HEK293 (cell line): Measurements from ENCODE around the gene CPSF2.

Experiments
- BCL11A ChIP-seq: fragments of 450-650 bp; formaldehyde crosslinking; IDR thresholded peaks from 2 replicates; pipeline ENCODE4 v1.5.1; 2016; ENCODE audit warnings: low read depth, missing biosample characterization, missing genetic modification characterization
- FEZF1 ChIP-seq: fragments of 450-650 bp; formaldehyde crosslinking; IDR thresholded peaks from 2 replicates; pipeline ENCODE4 v1.5.1; 2016; ENCODE audit warnings: missing biosample characterization, missing genetic modification characterization
- KLF9 ChIP-seq: fragments of 450-650 bp; formaldehyde crosslinking; IDR thresholded peaks from 2 replicates; pipeline ENCODE4 v1.5.1; 2016; ENCODE audit warnings: missing biosample characterization, missing genetic modification characterization, low read depth
- OVOL3 ChIP-seq: fragments of 450-650 bp; formaldehyde crosslinking; IDR thresholded peaks from 2 replicates; pipeline ENCODE4 v1.5.1; 2016; ENCODE audit warnings: missing biosample characterization, missing genetic modification characterization
- SETDB1 ChIP-seq: IDR thresholded peaks from one replicate; pipeline ENCODE4 v1.6.1; 2017; ENCODE audit warnings: mild to moderate bottlenecking, low read length, moderate library complexity, mixed read lengths; ENCODE audit not compliant: insufficient read length
- SP2 ChIP-seq: fragments of 450-650 bp; formaldehyde crosslinking; IDR thresholded peaks from 2 replicates; pipeline ENCODE4 v1.5.1; 2016; ENCODE audit warnings: missing biosample characterization, missing genetic modification characterization
- SP3 ChIP-seq: fragments of 450-650 bp; formaldehyde crosslinking; IDR thresholded peaks from 2 replicates; pipeline ENCODE4 v1.5.1; 2016; ENCODE audit warnings: missing biosample characterization, missing genetic modification characterization
- ZFP41 ChIP-seq: fragments of 450-650 bp; formaldehyde crosslinking; IDR thresholded peaks from 2 replicates; pipeline ENCODE4 v1.5.1; 2016; ENCODE audit warnings: missing biosample characterization, missing genetic modification characterization, borderline replicate concordance
- ZFP69B ChIP-seq: fragments of 450-650 bp; formaldehyde crosslinking; IDR thresholded peaks from 2 replicates; pipeline ENCODE4 v1.5.1; 2016; ENCODE audit warnings: missing biosample characterization, missing genetic modification characterization
- ZNF169 ChIP-seq: fragments of 450-650 bp; formaldehyde crosslinking; IDR thresholded peaks from 2 replicates; pipeline ENCODE4 v1.5.1; 2016; ENCODE audit warnings: missing biosample characterization, missing genetic modification characterization
- ZNF354C ChIP-seq: fragments of 450-650 bp; formaldehyde crosslinking; IDR thresholded peaks from 2 replicates; pipeline ENCODE4 v1.5.1; 2016; ENCODE audit warnings: missing biosample characterization, missing genetic modification characterization, low read depth, borderline replicate concordance
- ZNF37A ChIP-seq: fragments of 450-650 bp; IDR thresholded peaks from 2 replicates; pipeline ENCODE4 v1.5.1; 2018; ENCODE audit warnings: missing biosample characterization, missing genetic modification characterization
- ZNF449 ChIP-seq: fragments of 450-650 bp; formaldehyde crosslinking; IDR thresholded peaks from 2 replicates; pipeline ENCODE4 v1.5.1; 2017; ENCODE audit warnings: missing biosample characterization, mild to moderate bottlenecking, missing genetic modification characterization, moderate library complexity
- ZNF473 ChIP-seq: fragments of 450-650 bp; formaldehyde crosslinking; IDR thresholded peaks from 2 replicates; pipeline ENCODE4 v1.5.1; 2017; ENCODE audit warnings: missing biosample characterization, missing genetic modification characterization
- ZNF48 ChIP-seq: fragments of 450-650 bp; formaldehyde crosslinking; IDR thresholded peaks from 2 replicates; pipeline ENCODE4 v1.5.1; 2016; ENCODE audit warnings: missing biosample characterization, missing genetic modification characterization
- ZNF530 ChIP-seq: fragments of 450-650 bp; formaldehyde crosslinking; IDR thresholded peaks from 2 replicates; pipeline ENCODE4 v1.5.1; 2016; ENCODE audit warnings: low read depth, missing biosample characterization, missing genetic modification characterization
- ZNF555 ChIP-seq: fragments of 450-650 bp; formaldehyde crosslinking; conservative IDR thresholded peaks from 2 replicates; pipeline ENCODE4 v1.5.1; 2017; ENCODE audit warnings: missing biosample characterization, mild to moderate bottlenecking, missing genetic modification characterization, inconsistent platforms
- ZNF560 ChIP-seq: fragments of 450-650 bp; formaldehyde crosslinking; IDR thresholded peaks from 2 replicates; pipeline ENCODE4 v1.5.1; 2017; ENCODE audit warnings: missing biosample characterization, missing genetic modification characterization, borderline replicate concordance
- ZNF585B ChIP-seq: fragments of 450-650 bp; formaldehyde crosslinking; IDR thresholded peaks from 2 replicates; pipeline ENCODE4 v1.5.1; 2016; ENCODE audit warnings: missing biosample characterization, missing genetic modification characterization
- ZNF624 ChIP-seq: fragments of 450-650 bp; formaldehyde crosslinking; IDR thresholded peaks from 2 replicates; pipeline ENCODE4 v1.5.1; 2017; ENCODE audit warnings: missing biosample characterization, missing genetic modification characterization
- ZNF76 ChIP-seq: fragments of 450-650 bp; formaldehyde crosslinking; IDR thresholded peaks from 2 replicates; pipeline ENCODE4; 2016; ENCODE audit warnings: low read depth, missing biosample characterization, missing genetic modification characterization, borderline replicate concordance
- ZSCAN23 ChIP-seq: fragments of 450-650 bp; formaldehyde crosslinking; IDR thresholded peaks from 2 replicates; pipeline ENCODE4 v1.5.1; 2016; ENCODE audit warnings: missing biosample characterization, missing genetic modification characterization
- TF ChIP-seq, protein P1 (sequence below): fragments of 450-650 bp; formaldehyde crosslinking; IDR thresholded peaks from 2 replicates; pipeline ENCODE4 v1.5.1; 2017; ENCODE audit warnings: missing biosample characterization, missing genetic modification characterization
- TF ChIP-seq, protein P2 (sequence below): fragments of 450-650 bp; formaldehyde crosslinking; IDR thresholded peaks from 2 replicates; pipeline ENCODE4 v1.5.1; 2016; ENCODE audit warnings: missing biosample characterization, missing genetic modification characterization
- TF ChIP-seq, protein P3 (sequence below): fragments of 450-650 bp; formaldehyde crosslinking; IDR thresholded peaks from 2 replicates; pipeline ENCODE4 v1.5.0; 2017; ENCODE audit warnings: missing biosample characterization, missing genetic modification characterization, borderline replicate concordance
- TF ChIP-seq, protein P4 (sequence below): fragments of 450-650 bp; formaldehyde crosslinking; IDR thresholded peaks from 2 replicates; pipeline ENCODE4 v1.5.1; 2017; ENCODE audit warnings: missing biosample characterization, missing genetic modification characterization
- TF ChIP-seq, protein P5 (sequence below): fragments of 450-650 bp; formaldehyde crosslinking; IDR thresholded peaks from 2 replicates; pipeline ENCODE4 v1.5.1; 2016; ENCODE audit warnings: missing biosample characterization, missing genetic modification characterization
- TF ChIP-seq, protein P6 (sequence below): fragments of 450-650 bp; formaldehyde crosslinking; IDR thresholded peaks from 2 replicates; pipeline ENCODE4 v1.5.1; 2016; ENCODE audit warnings: missing biosample characterization, missing genetic modification characterization

Gene CPSF2

DNA sequence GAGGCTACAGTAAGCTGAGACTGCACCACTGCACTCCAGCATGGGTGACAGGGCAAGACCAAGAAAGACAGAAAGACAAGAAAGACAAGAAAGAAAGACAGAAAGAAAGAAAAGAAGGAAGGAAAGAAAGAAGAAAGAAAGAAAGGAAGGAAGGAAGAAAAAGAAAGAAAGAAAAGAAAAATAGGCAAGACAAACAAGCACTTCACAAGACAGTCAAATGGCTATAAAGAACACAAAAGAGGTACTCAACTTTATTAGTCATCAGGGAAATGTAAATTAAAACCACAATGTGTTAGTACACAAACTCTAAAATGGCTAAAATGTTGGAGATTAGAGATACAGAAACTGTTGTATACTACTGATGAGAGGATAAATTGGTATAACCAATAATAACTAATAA is 22.0 kb upstream of the CPSF2 start (continued):
- no peak for TF ChIP-seq OVOL3 (tag by site-specific recombination)
- TF ChIP-seq, protein P1, sequence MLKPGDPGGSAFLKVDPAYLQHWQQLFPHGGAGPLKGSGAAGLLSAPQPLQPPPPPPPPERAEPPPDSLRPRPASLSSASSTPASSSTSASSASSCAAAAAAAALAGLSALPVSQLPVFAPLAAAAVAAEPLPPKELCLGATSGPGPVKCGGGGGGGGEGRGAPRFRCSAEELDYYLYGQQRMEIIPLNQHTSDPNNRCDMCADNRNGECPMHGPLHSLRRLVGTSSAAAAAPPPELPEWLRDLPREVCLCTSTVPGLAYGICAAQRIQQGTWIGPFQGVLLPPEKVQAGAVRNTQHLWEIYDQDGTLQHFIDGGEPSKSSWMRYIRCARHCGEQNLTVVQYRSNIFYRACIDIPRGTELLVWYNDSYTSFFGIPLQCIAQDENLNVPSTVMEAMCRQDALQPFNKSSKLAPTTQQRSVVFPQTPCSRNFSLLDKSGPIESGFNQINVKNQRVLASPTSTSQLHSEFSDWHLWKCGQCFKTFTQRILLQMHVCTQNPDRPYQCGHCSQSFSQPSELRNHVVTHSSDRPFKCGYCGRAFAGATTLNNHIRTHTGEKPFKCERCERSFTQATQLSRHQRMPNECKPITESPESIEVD (tag by site-specific recombination) = peak; percentile 10; the same call in 1 of the 2 replicates
- TF ChIP-seq, protein P2, sequence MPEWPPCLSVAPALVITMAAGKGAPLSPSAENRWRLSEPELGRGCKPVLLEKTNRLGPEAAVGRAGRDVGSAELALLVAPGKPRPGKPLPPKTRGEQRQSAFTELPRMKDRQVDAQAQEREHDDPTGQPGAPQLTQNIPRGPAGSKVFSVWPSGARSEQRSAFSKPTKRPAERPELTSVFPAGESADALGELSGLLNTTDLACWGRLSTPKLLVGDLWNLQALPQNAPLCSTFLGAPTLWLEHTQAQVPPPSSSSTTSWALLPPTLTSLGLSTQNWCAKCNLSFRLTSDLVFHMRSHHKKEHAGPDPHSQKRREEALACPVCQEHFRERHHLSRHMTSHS (tag by site-specific recombination) = no peak
- no peak for TF ChIP-seq ZNF37A (tag by site-specific recombination)
- TF ChIP-seq ZNF624 = no peak
- TF ChIP-seq ZFP41 (tag by site-specific recombination) = no peak
- TF ChIP-seq ZSCAN23 (tag by site-specific recombination) = no peak
- TF ChIP-seq, protein P3, sequence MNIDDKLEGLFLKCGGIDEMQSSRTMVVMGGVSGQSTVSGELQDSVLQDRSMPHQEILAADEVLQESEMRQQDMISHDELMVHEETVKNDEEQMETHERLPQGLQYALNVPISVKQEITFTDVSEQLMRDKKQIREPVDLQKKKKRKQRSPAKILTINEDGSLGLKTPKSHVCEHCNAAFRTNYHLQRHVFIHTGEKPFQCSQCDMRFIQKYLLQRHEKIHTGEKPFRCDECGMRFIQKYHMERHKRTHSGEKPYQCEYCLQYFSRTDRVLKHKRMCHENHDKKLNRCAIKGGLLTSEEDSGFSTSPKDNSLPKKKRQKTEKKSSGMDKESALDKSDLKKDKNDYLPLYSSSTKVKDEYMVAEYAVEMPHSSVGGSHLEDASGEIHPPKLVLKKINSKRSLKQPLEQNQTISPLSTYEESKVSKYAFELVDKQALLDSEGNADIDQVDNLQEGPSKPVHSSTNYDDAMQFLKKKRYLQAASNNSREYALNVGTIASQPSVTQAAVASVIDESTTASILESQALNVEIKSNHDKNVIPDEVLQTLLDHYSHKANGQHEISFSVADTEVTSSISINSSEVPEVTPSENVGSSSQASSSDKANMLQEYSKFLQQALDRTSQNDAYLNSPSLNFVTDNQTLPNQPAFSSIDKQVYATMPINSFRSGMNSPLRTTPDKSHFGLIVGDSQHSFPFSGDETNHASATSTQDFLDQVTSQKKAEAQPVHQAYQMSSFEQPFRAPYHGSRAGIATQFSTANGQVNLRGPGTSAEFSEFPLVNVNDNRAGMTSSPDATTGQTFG (tag by site-specific recombination) = no peak
- TF ChIP-seq FEZF1 = peak; percentile 88
- TF ChIP-seq ZNF555 (tag by site-specific recombination) = no peak
- no peak for TF ChIP-seq ZNF473 (tag by site-specific recombination)
- TF ChIP-seq ZNF560 (tag by site-specific recombination) = no peak
- no peak for TF ChIP-seq ZNF169 (tag by site-specific recombination)
- 0 out of 2 replicates have a peak, but pooled peaks have one; percentile 23 for TF ChIP-seq BCL11A (tag by site-specific recombination)
- no peak for TF ChIP-seq SETDB1
- no peak for TF ChIP-seq ZNF585B (tag by site-specific recombination)
- TF ChIP-seq, protein P4, sequence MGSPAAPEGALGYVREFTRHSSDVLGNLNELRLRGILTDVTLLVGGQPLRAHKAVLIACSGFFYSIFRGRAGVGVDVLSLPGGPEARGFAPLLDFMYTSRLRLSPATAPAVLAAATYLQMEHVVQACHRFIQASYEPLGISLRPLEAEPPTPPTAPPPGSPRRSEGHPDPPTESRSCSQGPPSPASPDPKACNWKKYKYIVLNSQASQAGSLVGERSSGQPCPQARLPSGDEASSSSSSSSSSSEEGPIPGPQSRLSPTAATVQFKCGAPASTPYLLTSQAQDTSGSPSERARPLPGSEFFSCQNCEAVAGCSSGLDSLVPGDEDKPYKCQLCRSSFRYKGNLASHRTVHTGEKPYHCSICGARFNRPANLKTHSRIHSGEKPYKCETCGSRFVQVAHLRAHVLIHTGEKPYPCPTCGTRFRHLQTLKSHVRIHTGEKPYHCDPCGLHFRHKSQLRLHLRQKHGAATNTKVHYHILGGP (tag by site-specific recombination) = no peak
- no peak for TF ChIP-seq KLF9 (tag by site-specific recombination)
- TF ChIP-seq ZNF449 (tag by site-specific recombination) = no peak
- no peak for TF ChIP-seq SP3 (tag by site-specific recombination)
- TF ChIP-seq ZFP69B = no peak
- TF ChIP-seq SP2 (tag by site-specific recombination) = no peak
- no peak for TF ChIP-seq ZNF354C (tag by site-specific recombination)
- TF ChIP-seq ZNF48 = no peak
- TF ChIP-seq, protein P5, sequence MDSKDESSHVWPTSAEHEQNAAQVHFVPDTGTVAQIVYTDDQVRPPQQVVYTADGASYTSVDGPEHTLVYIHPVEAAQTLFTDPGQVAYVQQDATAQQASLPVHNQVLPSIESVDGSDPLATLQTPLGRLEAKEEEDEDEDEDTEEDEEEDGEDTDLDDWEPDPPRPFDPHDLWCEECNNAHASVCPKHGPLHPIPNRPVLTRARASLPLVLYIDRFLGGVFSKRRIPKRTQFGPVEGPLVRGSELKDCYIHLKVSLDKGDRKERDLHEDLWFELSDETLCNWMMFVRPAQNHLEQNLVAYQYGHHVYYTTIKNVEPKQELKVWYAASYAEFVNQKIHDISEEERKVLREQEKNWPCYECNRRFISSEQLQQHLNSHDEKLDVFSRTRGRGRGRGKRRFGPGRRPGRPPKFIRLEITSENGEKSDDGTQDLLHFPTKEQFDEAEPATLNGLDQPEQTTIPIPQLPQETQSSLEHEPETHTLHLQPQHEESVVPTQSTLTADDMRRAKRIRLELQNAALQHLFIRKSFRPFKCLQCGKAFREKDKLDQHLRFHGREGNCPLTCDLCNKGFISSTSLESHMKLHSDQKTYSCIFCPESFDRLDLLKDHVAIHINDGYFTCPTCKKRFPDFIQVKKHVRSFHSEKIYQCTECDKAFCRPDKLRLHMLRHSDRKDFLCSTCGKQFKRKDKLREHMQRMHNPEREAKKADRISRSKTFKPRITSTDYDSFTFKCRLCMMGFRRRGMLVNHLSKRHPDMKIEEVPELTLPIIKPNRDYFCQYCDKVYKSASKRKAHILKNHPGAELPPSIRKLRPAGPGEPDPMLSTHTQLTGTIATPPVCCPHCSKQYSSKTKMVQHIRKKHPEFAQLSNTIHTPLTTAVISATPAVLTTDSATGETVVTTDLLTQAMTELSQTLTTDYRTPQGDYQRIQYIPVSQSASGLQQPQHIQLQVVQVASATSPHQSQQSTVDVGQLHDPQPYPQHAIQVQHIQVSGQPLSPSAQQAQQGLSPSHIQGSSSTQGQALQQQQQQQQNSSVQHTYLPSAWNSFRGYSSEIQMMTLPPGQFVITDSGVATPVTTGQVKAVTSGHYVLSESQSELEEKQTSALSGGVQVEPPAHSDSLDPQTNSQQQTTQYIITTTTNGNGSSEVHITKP (tag by site-specific recombination) = peak; percentile 82
- TF ChIP-seq ZNF530 (tag by site-specific recombination) = no peak
- no peak for TF ChIP-seq ZNF76 (tag by site-specific recombination)
- TF ChIP-seq, protein P6, sequence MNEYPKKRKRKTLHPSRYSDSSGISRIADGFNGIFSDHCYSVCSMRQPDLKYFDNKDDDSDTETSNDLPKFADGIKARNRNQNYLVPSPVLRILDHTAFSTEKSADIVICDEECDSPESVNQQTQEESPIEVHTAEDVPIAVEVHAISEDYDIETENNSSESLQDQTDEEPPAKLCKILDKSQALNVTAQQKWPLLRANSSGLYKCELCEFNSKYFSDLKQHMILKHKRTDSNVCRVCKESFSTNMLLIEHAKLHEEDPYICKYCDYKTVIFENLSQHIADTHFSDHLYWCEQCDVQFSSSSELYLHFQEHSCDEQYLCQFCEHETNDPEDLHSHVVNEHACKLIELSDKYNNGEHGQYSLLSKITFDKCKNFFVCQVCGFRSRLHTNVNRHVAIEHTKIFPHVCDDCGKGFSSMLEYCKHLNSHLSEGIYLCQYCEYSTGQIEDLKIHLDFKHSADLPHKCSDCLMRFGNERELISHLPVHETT = no peak
